Sigmoid colon (tissue), 4 donors: ENCODE data around the gene EFHD2.
"Not testable (repeated sequence)": the region's sequence is repeated elsewhere in the genome, so short reads cannot be mapped to it uniquely, and the experiment has no call there.

Experiments
- EP300 ChIP-seq, 4 donors: sonication (generic); formaldehyde crosslinking; IDR thresholded peaks; one replicate each; pipeline ENCODE4 v1.6.1; 2017; ENCODE audit warnings: antibody characterized with exemption in 4 of 4
- POLR2A ChIP-seq, 2 donors: fragments of 450-650 bp; IDR thresholded peaks; one replicate each; pipeline ENCODE4 v1.6.1; 2016; ENCODE audit warnings: antibody characterized with exemption in 2 of 2, mild to moderate bottlenecking in 2 of 2, moderate library complexity in 2 of 2
- POLR2AphosphoS5 ChIP-seq, 4 donors: sonication (generic); formaldehyde crosslinking; IDR thresholded peaks; one replicate each; pipeline ENCODE4 v1.6.1; 2017; ENCODE audit warnings: antibody characterized with exemption in 4 of 4
- TF ChIP-seq, protein P1 (sequence below), 4 experiments: fragments of 450-650 bp in 3 of 4; fragments of 200-600 bp in 1 of 4; IDR thresholded peaks; one replicate each; pipeline ENCODE4 v1.5.1; 2016 to 2019; ENCODE audit warnings: antibody characterized with exemption in 4 of 4, mild to moderate bottlenecking in 3 of 4, moderate library complexity in 2 of 4

DNA sequence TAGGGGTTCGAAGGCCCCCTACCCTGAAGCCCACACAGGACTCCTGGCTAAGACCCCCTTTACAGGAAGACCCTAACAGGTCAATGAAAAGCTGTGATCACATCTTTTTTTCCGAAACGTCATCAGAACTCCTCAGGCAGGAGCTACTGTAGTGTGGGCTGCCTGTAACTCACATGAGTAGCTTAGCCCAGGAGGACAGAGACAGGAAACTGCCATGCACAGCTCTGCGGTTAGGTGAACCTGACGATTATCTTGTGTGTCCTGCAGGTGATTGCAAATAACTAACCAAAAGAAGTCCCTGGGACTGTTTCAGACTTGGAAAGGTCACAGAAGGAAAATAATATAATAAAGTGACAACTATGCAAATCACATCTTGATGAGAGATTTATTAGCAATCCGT is 62.0 kb downstream of the EFHD2 start:
- TF ChIP-seq POLR2A, POLR2AphosphoS5, EP300 (IDR thresholded peaks at IDR 0.05): not testable (repeated sequence)
- TF ChIP-seq, protein P1, sequence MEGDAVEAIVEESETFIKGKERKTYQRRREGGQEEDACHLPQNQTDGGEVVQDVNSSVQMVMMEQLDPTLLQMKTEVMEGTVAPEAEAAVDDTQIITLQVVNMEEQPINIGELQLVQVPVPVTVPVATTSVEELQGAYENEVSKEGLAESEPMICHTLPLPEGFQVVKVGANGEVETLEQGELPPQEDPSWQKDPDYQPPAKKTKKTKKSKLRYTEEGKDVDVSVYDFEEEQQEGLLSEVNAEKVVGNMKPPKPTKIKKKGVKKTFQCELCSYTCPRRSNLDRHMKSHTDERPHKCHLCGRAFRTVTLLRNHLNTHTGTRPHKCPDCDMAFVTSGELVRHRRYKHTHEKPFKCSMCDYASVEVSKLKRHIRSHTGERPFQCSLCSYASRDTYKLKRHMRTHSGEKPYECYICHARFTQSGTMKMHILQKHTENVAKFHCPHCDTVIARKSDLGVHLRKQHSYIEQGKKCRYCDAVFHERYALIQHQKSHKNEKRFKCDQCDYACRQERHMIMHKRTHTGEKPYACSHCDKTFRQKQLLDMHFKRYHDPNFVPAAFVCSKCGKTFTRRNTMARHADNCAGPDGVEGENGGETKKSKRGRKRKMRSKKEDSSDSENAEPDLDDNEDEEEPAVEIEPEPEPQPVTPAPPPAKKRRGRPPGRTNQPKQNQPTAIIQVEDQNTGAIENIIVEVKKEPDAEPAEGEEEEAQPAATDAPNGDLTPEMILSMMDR (IDR thresholded peaks at IDR 0.05), result not testable (repeated sequence)
